HG03039 (cell line): ENCODE measurements around the gene C7orf33.
"Not testable (repeated sequence)": the region's sequence is repeated elsewhere in the genome, so short reads cannot be mapped to it uniquely, and the experiment has no call there.

Experiments used
- ATAC-seq: cut with Tn5 transposase; IDR thresholded peaks from one replicate; pipeline ENCODE4 v1.9.1; 2021; ENCODE audit warnings: mild to moderate bottlenecking, moderate library complexity; ENCODE audit not compliant: unreplicated experiment

The C7orf33 gene

DNA sequence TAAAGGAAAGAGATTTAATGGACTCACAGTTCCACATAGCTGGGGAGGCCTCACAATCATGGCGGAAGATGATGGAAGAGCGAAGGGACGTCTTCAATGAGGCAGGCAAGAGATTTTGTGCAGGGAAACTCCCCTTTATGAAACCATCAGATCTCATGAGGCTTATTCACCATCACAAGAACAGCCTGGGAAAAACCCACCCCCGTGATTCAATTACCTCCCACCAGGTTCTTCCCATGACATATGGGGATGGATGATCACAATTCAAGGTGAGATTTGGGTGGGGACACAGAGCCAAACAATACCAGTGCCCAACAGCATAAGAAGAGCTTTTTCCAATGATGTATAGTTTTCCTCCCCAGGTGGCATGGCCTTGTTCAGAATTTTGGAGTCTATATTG, 11.2 kb upstream of the C7orf33 start:
- no peak for ATAC-seq

DNA sequence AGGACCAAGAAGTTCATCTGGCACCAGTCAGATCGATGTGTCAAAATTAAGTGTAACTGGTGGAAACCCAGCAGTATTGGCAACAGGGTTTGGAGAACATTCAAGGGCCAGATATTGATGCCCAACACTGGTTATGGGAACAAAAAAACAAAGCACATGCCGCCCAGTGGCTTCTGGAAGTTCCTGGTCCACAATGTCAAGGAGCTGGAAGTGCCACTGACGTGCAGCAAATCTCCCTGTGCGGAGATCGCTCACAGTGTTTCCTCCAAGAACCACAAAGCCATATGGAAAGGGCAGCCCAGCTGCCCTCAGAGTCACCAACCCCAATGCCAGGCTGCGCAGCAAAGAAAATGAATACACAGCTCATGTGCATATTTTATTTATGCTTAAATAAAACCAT, 10.1 kb upstream of the C7orf33 start:
- ATAC-seq, result no peak

DNA sequence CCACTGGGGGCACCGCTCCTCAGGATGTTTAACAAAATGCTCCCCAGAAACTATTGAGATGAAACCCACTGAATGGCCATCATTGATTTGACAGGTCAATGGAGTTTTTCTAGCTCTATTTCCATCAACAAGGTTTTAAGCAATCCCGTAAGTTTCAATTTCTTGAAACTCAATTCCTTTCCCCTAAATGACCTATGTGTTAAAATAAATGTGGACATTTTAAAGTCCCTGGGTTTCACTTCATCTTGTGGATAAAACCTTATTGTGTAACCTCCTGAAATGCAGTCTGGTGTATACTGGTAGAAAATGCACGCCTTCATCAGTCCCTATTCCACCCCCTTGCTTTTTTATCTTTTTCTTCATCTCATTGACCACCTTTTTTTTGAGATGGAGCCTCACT, 8.9 kb upstream of the C7orf33 start:
- no peak for ATAC-seq

DNA sequence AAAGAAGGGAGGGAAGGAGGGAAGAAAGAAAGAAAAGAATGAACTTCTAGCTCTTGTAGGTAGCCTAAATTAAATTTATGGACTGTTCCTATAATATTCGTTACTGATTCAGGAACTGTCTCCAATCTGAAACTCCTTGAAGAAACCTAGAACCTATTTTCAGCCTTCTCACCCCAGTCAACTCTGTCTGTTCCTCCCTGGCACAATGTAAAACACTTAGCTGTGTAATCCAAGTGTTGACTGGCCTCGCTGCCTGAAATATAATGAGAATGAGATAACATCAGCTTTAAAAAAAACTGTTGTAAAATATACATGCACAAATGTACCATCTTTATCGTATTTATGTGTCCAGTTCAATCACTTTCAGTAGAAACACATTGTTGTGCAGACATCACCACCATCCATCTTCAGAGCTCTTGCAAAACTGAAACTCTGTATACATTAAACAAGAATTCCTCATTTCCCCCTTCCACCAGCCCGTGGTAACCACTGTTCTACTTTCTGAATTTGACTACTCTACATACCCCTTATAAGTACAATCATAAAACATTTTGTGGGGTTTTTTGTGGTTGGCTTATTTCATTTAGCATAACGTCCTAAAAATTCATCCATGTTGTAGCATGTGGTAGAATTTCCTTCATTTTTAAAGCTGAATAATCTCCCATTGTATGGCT, 6.3 kb upstream of the C7orf33 start:
- ATAC-seq, result peak; percentile 96

DNA sequence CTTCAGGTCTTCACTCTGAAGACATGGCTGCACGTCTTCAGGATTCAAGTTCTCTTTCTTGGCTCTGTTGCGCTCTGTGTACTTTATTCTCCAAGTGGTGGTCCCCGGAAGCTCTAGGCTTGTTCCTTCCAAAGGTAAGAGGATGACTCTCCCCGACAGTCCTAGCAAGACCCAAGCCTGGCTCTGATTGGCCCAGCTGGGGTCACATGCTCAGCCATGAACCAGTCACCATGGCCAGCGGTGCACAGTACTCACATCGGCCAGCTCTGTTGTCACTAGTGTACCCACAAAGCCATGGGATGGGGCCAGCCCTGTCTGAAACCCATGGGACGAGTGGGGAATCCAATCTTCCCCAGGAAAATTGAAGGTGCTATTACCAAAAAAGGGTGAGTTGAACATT, 5.2 kb upstream of the C7orf33 start:
- ATAC-seq, result no peak

GRCh38 chr7:148587076-148587475, 3.5 kb upstream of the C7orf33 start:
- ATAC-seq, result no peak

- ATAC-seq, result no peak
Measured at GRCh38 chr7:148588168-148588567, 2.4 kb upstream of the C7orf33 start.

- no peak for ATAC-seq
Measured at GRCh38 chr7:148588670-148589131, 1.9 kb upstream of the C7orf33 start.

GRCh38 chr7:148589640-148590039, 926 bp upstream of the C7orf33 start:
- ATAC-seq, result no peak

GRCh38 chr7:148596354-148596753, 5.8 kb downstream of the C7orf33 start:
- not testable (repeated sequence) for ATAC-seq

GRCh38 chr7:148598351-148598750, 7.8 kb downstream of the C7orf33 start:
- ATAC-seq, result no peak

GRCh38 chr7:148605350-148605749, 14.8 kb downstream of the C7orf33 start:
- no peak for ATAC-seq

- ATAC-seq, result no peak
Measured at GRCh38 chr7:148607151-148607661, 16.6 kb downstream of the C7orf33 start.

DNA sequence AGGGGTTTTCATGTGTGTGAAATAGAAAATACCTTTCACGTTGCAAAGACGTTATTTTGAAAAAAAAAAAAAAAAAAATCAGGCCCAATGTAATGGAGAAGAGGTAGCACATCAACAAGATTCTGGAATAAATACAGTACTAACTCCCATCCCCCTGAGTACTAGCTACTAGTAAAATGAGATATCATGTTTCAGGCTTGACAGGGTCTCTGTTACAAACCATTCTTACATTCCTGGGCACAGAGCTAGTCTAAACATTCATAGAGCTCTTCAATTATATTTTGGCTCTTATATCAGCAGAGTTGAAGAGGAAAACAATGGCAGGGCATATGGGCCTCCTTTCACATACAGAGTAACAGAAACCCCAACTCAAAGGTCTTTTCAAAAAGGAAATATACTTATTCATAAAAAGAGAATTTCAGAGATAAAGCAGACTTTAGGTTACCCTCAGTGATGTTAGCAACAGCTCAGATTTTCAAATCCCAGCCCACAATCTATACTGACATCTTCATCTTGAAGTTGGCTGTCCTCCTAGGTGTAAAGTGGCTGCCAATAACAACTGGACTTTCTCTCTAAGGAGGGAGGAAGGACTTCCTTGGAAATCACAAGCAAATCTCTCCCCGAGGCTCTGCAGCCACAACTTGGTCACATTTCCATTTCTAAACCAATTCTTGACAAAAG, 18.6 kb downstream of the C7orf33 start:
- ATAC-seq, result no peak

GRCh38 chr7:148611692-148612091, 21.1 kb downstream of the C7orf33 start:
- ATAC-seq, result no peak

- ATAC-seq, result no peak
Measured at GRCh38 chr7:148615085-148615730, 24.6 kb downstream of the C7orf33 start.

DNA sequence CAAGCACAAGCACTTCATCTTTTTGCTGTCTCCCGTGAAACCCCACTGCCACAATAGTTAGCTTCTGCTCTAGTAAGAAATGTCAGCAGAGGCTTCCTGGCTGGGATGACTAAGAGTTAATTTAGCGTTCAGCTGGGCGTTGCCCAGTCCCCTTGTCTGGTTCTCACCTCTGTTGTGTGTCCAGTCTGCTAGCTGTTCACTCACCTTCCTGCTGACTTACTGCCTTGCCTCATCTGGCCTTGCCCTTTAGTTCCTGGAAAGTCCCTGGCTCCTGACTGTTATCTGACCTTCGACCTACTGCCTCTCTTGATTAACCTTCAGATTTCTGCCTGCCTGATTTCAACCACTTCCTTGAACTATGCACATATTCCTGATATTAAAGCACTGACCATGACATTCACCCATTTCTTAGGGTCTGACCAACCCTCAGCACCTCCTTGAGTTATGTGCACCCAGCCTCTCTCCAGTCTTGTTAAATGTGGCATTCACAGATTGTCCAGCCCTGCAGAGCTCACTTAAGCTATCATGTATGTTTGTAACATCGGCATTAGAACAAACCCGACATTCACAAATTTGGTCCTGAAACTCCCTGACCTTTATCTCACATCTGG, 30.3 kb downstream of the C7orf33 start:
- no peak for ATAC-seq

GRCh38 chr7:148621563-148621962, 31.0 kb downstream of the C7orf33 start:
- no peak for ATAC-seq

GRCh38 chr7:148622887-148623585, 32.5 kb downstream of the C7orf33 start:
- ATAC-seq, result no peak

- ATAC-seq, result no peak
Measured at GRCh38 chr7:148623586-148624282, 33.2 kb downstream of the C7orf33 start.
